Measurements from ENCODE around the gene ALG14. TPM values are rescaled to one million over a fixed set of nuclear protein-coding genes. Genes with fewer than 3 reads are reported as not detected.
"Not testable (repeated sequence)": the region's sequence is repeated elsewhere in the genome, so short reads cannot be mapped to it uniquely, and the experiment has no call there.

Gene ALG14
- polyA plus RNA-seq, 2 donors = 0.88 to 1.3 TPM

DNA sequence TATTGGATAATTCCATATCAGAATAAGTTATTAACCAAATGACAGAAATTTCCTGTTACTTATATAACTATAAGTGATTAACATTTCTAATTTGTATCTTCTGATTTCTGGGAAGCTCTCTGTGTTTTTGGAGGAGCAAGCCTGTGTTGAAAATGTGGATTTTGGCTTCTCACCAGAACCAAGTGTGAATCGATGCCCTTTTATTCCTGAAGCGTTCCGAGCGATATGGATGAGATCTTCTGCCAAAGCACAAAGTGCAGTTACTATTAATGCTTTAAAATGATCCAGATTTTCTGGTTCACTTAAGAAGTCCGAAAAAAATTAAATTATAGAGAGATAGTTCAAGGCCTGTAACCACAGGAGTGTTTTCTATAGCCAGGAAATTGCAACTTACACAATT lies 22.8 kb downstream of the ALG14 start:
- Histone ChIP-seq H3K4me3 (ENCODE audit: low read depth in 1 of 2, low read length in 2 of 2) (no peak overlapping the region), H3K27me3 (ENCODE audit: control insufficient read depth in 1 of 2, insufficient read depth in 2 of 2, low read length in 2 of 2) (no peaks in the 10 kb centered on the region), H3K4me1 (ENCODE audit: control insufficient read depth in 2 of 2, insufficient read depth in 2 of 2, low read length in 1 of 2) (no peaks in the 10 kb centered on the region), H3K9me3 (ENCODE audit: control insufficient read depth in 2 of 2, insufficient read depth in 1 of 2, low read depth in 1 of 2, low read length in 1 of 2) (no peaks in the 10 kb centered on the region), H3K36me3 (ENCODE audit: control insufficient read depth in 2 of 2, insufficient read depth in 2 of 2, low read length in 1 of 2) (no peaks in the 10 kb centered on the region), H3K27ac (ENCODE audit: low read depth in 2 of 2, low read length in 1 of 2) (no peak overlapping the region)
- WGBS, 2 donors = 57 to 66% methylated on average over 5 of the region's 5 CpGs

DNA sequence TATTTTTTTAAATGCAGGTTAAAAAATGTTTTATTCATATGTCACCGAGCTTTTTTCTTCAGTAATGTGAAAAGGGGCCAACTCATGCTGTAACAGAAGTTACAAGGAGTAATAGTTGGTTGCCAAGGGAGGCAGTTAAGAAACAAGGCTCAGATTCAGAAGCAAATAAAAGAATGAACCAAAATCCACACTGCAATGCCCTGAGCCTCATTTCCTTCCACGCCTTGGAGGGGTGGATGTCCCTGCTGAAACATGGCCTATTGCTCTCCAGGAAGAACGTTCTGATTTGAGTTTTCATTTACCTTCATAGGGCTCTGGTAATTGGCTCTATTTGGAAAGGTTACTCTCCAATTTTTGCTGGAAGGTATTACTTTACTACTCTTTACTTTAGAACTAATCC lies 24.4 kb downstream of the ALG14 start:
- Histone ChIP-seq H3K9me3 (ENCODE audit: control insufficient read depth in 2 of 2, insufficient read depth in 1 of 2, low read depth in 1 of 2, low read length in 1 of 2) (no peaks in the 10 kb centered on the region), H3K4me3 (ENCODE audit: low read depth in 1 of 2, low read length in 2 of 2) (no peak overlapping the region), H3K4me1 (ENCODE audit: control insufficient read depth in 2 of 2, insufficient read depth in 2 of 2, low read length in 1 of 2) (no peaks in the 10 kb centered on the region), H3K27ac (ENCODE audit: low read depth in 2 of 2, low read length in 1 of 2) (no peak overlapping the region), H3K36me3 (ENCODE audit: control insufficient read depth in 2 of 2, insufficient read depth in 2 of 2, low read length in 1 of 2) (no peaks in the 10 kb centered on the region), H3K27me3 (ENCODE audit: control insufficient read depth in 1 of 2, insufficient read depth in 2 of 2, low read length in 2 of 2) (no peaks in the 10 kb centered on the region)
- WGBS, 2 donors = 65 to 70% methylated on average over 3 of the region's 3 CpGs

DNA sequence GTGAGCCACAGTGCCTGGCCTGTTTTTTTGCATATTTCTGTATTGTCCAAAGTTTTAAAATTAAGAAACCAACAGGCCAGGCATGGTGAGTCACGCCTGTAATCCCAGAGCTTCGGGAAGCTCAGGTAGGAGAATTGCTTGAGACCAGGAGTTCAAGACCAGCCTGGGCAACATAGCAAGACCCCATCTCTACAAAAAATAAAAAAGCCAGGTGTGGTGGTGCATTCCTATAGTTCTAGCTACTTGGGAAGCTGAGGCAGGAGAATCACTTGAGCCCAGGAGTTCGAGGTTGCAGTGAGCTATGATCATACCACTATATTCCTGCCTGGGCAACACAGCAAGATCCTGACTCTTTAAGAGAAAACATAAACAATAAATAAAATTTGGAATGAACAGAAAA lies 25.1 kb downstream of the ALG14 start:
- not testable (repeated sequence) for H3K4me1 ChIP-seq (ENCODE audit: control insufficient read depth in 2 of 2, insufficient read depth in 2 of 2, low read length in 1 of 2); H3K36me3 ChIP-seq (ENCODE audit: control insufficient read depth in 2 of 2, insufficient read depth in 2 of 2, low read length in 1 of 2); H3K27me3 ChIP-seq (ENCODE audit: control insufficient read depth in 1 of 2, insufficient read depth in 2 of 2, low read length in 2 of 2); H3K9me3 ChIP-seq (ENCODE audit: control insufficient read depth in 2 of 2, insufficient read depth in 1 of 2, low read depth in 1 of 2, low read length in 1 of 2); H3K4me3 ChIP-seq (ENCODE audit: low read depth in 1 of 2, low read length in 2 of 2); H3K27ac ChIP-seq (ENCODE audit: low read depth in 2 of 2, low read length in 1 of 2)
- 86 to 92% methylated on average over 3 of the region's 3 CpGs for WGBS, 2 donors

DNA sequence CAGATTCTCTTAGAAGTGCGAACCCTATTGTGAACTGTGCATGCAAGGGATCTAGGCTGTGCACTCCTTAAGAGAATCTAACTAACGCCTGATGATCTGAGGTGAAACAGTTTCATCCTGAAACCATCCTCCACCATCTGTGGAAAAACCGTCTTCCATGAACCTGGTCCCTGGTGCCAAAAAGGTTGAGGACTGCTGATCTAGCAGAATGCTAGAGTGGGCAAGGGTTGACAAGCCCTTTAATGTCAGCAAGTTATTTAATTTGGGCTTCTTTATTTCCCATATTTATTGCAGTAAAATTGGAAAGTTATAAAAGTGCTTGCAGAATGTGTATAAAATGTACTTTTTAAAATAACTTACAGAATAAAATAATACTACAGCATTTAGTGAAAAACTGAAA lies 26.4 kb downstream of the ALG14 start:
- no peaks in the 10 kb centered on the region for H3K27me3 ChIP-seq (ENCODE audit: control insufficient read depth in 1 of 2, insufficient read depth in 2 of 2, low read length in 2 of 2)
- H3K36me3 ChIP-seq (ENCODE audit: control insufficient read depth in 2 of 2, insufficient read depth in 2 of 2, low read length in 1 of 2) = no peaks in the 10 kb centered on the region
- H3K9me3 ChIP-seq (ENCODE audit: control insufficient read depth in 2 of 2, insufficient read depth in 1 of 2, low read depth in 1 of 2, low read length in 1 of 2) = no peaks in the 10 kb centered on the region
- H3K4me1 ChIP-seq (ENCODE audit: control insufficient read depth in 2 of 2, insufficient read depth in 2 of 2, low read length in 1 of 2) = no peaks in the 10 kb centered on the region
- H3K27ac ChIP-seq (ENCODE audit: low read depth in 2 of 2, low read length in 1 of 2) = no peak overlapping the region
- 91 to 97% methylated on average over 3 of the region's 3 CpGs for WGBS, 2 donors
- H3K4me3 ChIP-seq (ENCODE audit: low read depth in 1 of 2, low read length in 2 of 2) = no peak overlapping the region

- 29 to 30% methylated on average over 11 of the region's 11 CpGs for WGBS, 2 donors
- peak overlapping the region in 1 of 2 donors; percentile 66 for H3K27ac ChIP-seq (ENCODE audit: low read depth in 2 of 2, low read length in 1 of 2)
- H3K9me3 ChIP-seq (ENCODE audit: control insufficient read depth in 2 of 2, insufficient read depth in 1 of 2, low read depth in 1 of 2, low read length in 1 of 2) = no peaks in the 10 kb centered on the region
- no peaks in the 10 kb centered on the region for H3K4me1 ChIP-seq (ENCODE audit: control insufficient read depth in 2 of 2, insufficient read depth in 2 of 2, low read length in 1 of 2)
- H3K4me3 ChIP-seq (ENCODE audit: low read depth in 1 of 2, low read length in 2 of 2) = no peak overlapping the region
- no peaks in the 10 kb centered on the region for H3K27me3 ChIP-seq (ENCODE audit: control insufficient read depth in 1 of 2, insufficient read depth in 2 of 2, low read length in 2 of 2)
- no peaks in the 10 kb centered on the region for H3K36me3 ChIP-seq (ENCODE audit: control insufficient read depth in 2 of 2, insufficient read depth in 2 of 2, low read length in 1 of 2)
Measured at GRCh38 chr1:95043141-95043980, 29.4 kb downstream of the ALG14 start.

- H3K4me1 ChIP-seq (ENCODE audit: control insufficient read depth in 2 of 2, insufficient read depth in 2 of 2, low read length in 1 of 2) = no peaks in the 10 kb centered on the region
- 36 to 53% methylated on average over 3 of the region's 3 CpGs for WGBS, 2 donors
- no peak overlapping the region for H3K4me3 ChIP-seq (ENCODE audit: low read depth in 1 of 2, low read length in 2 of 2)
Measured at GRCh38 chr1:95042286-95042685, 30.5 kb downstream of the ALG14 start.

GRCh38 chr1:95041491-95042165 lies 31.1 kb downstream of the ALG14 start:
- 22 to 30% methylated on average over 2 of the region's 2 CpGs for WGBS, 2 donors
- Histone ChIP-seq H3K4me1 (ENCODE audit: control insufficient read depth in 2 of 2, insufficient read depth in 2 of 2, low read length in 1 of 2) (no peaks in the 10 kb centered on the region), H3K4me3 (ENCODE audit: low read depth in 1 of 2, low read length in 2 of 2) (no peak overlapping the region), H3K9me3 (ENCODE audit: control insufficient read depth in 2 of 2, insufficient read depth in 1 of 2, low read depth in 1 of 2, low read length in 1 of 2) (no peaks in the 10 kb centered on the region), H3K36me3 (ENCODE audit: control insufficient read depth in 2 of 2, insufficient read depth in 2 of 2, low read length in 1 of 2) (no peaks in the 10 kb centered on the region), H3K27me3 (ENCODE audit: control insufficient read depth in 1 of 2, insufficient read depth in 2 of 2, low read length in 2 of 2) (no peaks in the 10 kb centered on the region), H3K27ac (ENCODE audit: low read depth in 2 of 2, low read length in 1 of 2) (peak overlapping the region in 1 of 2 donors; percentile 29)

More at GRCh38 chr1:95042286-95042685, 30.5 kb downstream of the ALG14 start:
- Histone ChIP-seq H3K27ac (ENCODE audit: low read depth in 2 of 2, low read length in 1 of 2) (peak overlapping the region; percentile 38 to 52), H3K36me3 (ENCODE audit: control insufficient read depth in 2 of 2, insufficient read depth in 2 of 2, low read length in 1 of 2) (no peaks in the 10 kb centered on the region), H3K9me3 (ENCODE audit: control insufficient read depth in 2 of 2, insufficient read depth in 1 of 2, low read depth in 1 of 2, low read length in 1 of 2) (no peaks in the 10 kb centered on the region), H3K27me3 (ENCODE audit: control insufficient read depth in 1 of 2, insufficient read depth in 2 of 2, low read length in 2 of 2) (no peaks in the 10 kb centered on the region)

- Histone ChIP-seq H3K9me3 (ENCODE audit: control insufficient read depth in 2 of 2, insufficient read depth in 1 of 2, low read depth in 1 of 2, low read length in 1 of 2) (no peaks in the 10 kb centered on the region), H3K36me3 (ENCODE audit: control insufficient read depth in 2 of 2, insufficient read depth in 2 of 2, low read length in 1 of 2) (no peaks in the 10 kb centered on the region), H3K27me3 (ENCODE audit: control insufficient read depth in 1 of 2, insufficient read depth in 2 of 2, low read length in 2 of 2) (no peaks in the 10 kb centered on the region), H3K27ac (ENCODE audit: low read depth in 2 of 2, low read length in 1 of 2) (peak overlapping the region; percentile 43 to 65), H3K4me1 (ENCODE audit: control insufficient read depth in 2 of 2, insufficient read depth in 2 of 2, low read length in 1 of 2) (no peaks in the 10 kb centered on the region), H3K4me3 (ENCODE audit: low read depth in 1 of 2, low read length in 2 of 2) (no peak overlapping the region)
- 82 to 85% methylated on average over 2 of the region's 2 CpGs for WGBS, 2 donors
Measured at GRCh38 chr1:95040032-95040525, 32.7 kb downstream of the ALG14 start.

DNA sequence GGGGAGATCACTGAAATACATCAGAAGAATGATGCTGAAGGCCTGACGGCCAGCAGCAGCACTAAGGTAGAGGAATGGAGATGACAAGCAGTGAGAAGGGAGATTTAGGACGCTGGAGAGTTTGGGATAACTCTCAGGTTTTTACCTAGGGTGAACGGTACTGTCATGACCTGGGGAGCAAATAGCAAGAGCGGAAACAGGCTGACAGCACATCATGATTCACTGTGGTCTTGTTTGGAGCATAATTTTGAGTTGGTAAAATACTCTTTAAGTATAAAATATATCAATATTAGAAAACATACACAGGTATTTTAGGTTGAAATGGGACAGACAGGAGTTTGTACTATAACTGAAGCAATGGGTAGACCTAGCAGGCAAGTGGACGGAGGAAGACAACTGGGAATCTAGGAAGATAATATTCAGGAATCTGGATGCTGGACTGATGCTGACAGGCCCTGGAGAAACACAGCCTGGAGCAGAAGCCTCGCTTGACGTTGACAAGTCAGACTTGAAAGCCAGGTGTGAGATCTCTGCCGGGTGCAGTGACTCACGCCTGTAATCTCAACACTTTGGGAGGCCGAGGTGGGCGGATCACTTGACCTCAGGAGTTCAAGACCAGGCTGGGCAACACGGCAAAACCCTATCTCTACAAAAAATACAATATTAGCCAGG lies 33.3 kb downstream of the ALG14 start:
- H3K4me1 ChIP-seq (ENCODE audit: control insufficient read depth in 2 of 2, insufficient read depth in 2 of 2, low read length in 1 of 2) = no peaks in the 10 kb centered on the region
- H3K27ac ChIP-seq (ENCODE audit: low read depth in 2 of 2, low read length in 1 of 2) = peak overlapping the region; percentile 43 to 65
- no peaks in the 10 kb centered on the region for H3K27me3 ChIP-seq (ENCODE audit: control insufficient read depth in 1 of 2, insufficient read depth in 2 of 2, low read length in 2 of 2)
- WGBS, 2 donors = 64 to 68% methylated on average over 12 of the region's 12 CpGs
- no peaks in the 10 kb centered on the region for H3K9me3 ChIP-seq (ENCODE audit: control insufficient read depth in 2 of 2, insufficient read depth in 1 of 2, low read depth in 1 of 2, low read length in 1 of 2)
- no peak overlapping the region for H3K4me3 ChIP-seq (ENCODE audit: low read depth in 1 of 2, low read length in 2 of 2)
- H3K36me3 ChIP-seq (ENCODE audit: control insufficient read depth in 2 of 2, insufficient read depth in 2 of 2, low read length in 1 of 2) = no peaks in the 10 kb centered on the region

Data from esophagus (tissue), 2 donors.